GM13977 (cell line): Measurements from ENCODE around the gene ASTN1.

Experiments used
- DNase-seq: peaks from one replicate; pipeline ENCODE4 v3.0.0; 2012; ENCODE audit warnings: low spot score
- CTCF ChIP-seq: IDR thresholded peaks from 2 replicates; pipeline ENCODE4 v1.5.1; 2012; ENCODE audit warnings: mild to moderate bottlenecking, control low read depth; ENCODE audit not compliant: insufficient read depth; ENCODE audit errors: extremely low read depth, missing control alignments
- in situ Hi-C: fragments of 300-500 bp; cut with MboI; formaldehyde crosslinking; loops from one replicate; pipeline ENCODE4 v1.12.0; 2022; ENCODE audit warnings: low sequenced_read_pairs, low pct_unique_long_range_greater_than_20kb, mixed read lengths, inconsistent platforms; ENCODE audit not compliant: unreplicated experiment

Gene ASTN1

DNA sequence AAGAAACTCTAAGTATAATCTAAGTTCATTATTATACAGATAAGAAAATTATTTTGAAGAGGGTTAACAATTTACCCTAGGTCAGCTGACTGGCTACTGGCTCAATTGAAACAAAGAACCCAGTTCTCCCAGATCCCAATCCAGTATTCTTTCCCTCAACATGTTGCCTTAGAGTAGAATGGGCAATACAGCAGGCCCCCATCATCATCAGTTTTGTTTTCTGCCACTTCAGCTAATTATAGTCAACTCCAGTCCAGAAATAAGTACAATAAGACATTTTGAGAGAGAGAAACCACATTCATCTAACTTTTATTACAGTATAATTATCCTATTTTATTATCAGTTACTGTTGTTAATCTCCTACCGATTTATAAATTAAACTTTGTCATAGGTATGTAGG, 241.2 kb downstream of the ASTN1 start:
- DNase-seq: no peak
- no peak for TF ChIP-seq CTCF
- in situ Hi-C loops: no loop called here

- DNase-seq: no peak
- in situ Hi-C loops: no loop called here
- TF ChIP-seq CTCF: no peak
Observed at GRCh38 chr1:176919386-176920378, 244.8 kb downstream of the ASTN1 start.

GRCh38 chr1:176905648-176906047, 258.9 kb downstream of the ASTN1 start:
- no peak for DNase-seq
- in situ Hi-C loops: no loop called here
- TF ChIP-seq CTCF: no peak

- no peak for TF ChIP-seq CTCF
- DNase-seq: no peak
- in situ Hi-C loops: no loop called here
Observed at GRCh38 chr1:176904057-176904751, 260.3 kb downstream of the ASTN1 start.

GRCh38 chr1:176903474-176903873, 261.0 kb downstream of the ASTN1 start:
- in situ Hi-C loops: no loop called here

More at GRCh38 chr1:176903474-176903873, 261.0 kb downstream of the ASTN1 start:
- no peak for DNase-seq
- TF ChIP-seq CTCF: no peak
